ENCODE data around the gene CDCA7L.
"Not testable (repeated sequence)": the region's sequence is repeated elsewhere in the genome, so short reads cannot be mapped to it uniquely, and the experiment has no call there.

The CDCA7L gene

DNA sequence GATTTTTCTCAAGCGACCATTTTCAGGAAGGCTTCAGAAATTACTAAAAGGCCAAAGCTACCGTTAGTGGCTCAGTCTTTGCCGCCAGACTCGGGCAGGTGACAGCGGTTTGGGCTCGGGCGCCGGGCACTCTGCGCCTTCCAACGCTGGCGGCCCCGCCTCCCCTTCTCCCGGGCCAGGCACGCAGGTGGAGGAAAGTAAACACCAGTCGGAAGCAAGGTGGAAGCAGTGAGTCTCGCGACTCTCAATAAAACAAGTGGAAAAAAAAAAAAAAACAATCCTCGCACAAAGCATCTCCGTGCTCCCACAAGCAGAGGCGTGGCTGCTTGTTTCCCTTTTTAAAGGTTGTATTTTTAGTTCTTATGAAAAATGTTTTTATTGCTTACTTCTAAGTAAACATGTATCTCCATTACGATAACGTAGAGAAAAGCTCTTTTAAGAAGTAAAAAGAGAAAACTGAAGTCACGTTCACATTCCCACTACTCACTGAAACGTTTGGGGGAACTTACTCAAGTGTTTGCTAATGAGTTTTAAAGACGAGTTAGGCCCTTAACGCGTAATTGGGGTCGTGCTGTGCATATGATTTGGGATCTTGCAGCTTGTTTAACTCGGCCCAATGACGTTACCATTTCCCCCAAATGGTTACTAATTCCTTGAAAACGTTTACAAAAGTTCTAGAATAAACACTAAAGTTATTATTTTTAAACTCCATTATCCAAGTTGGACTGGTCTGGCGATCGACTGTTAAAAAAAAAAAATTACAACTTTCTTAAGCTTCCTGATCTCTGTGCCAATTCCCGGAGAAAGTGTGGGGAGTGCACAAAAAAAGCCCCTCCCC is 864 bp downstream of the CDCA7L start:
- DNase-seq (ENCODE audit: low spot score), result peak; percentile 25

- no peak for DNase-seq (ENCODE audit: low spot score)
Observed at GRCh38 chr7:21943436-21943835, 2.3 kb downstream of the CDCA7L start.

DNA sequence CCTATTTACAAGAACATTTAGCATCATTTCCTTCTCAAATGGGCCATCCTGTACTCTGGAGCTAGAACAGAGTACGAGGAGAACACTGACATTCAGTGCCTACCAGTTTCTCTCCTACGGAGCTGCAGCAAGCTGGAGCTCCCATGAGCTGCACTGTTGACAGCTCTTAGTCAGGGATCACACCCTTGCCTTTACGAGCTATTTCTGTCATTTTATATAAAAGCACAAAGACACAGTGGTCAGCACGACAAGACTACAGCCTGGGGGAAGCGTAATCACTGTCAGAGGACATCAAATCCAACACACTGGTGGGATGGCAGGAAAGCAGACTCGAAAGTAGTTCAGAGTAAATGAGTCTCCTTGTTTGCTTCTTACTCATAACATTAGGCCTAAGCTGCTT is 2.7 kb downstream of the CDCA7L start:
- DNase-seq (ENCODE audit: low spot score), result no peak

DNA sequence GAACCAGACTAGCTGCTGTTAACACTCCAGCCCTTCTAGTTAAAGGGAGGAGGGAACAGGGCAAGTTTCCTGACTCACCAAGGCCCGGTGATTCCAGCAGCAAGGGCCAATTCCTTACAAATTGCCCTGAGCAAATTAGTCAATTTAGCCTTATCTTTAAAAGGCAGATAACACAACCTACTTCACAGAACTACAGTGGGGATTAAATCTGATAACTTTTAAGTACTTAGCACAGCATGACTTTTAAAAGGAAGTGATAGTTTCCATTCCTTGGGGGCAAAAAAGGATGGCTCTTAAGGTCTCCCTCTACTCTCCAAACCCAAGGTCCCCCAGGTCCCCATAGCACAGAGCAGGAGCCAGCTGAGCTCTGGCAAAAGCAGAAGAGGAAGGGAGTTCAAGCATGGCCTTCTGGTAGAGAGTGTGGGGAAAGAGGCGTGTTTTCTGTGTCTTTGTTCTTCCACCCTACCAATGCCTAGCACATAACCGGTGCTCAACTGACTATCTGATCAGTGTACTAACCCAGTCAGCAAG is 4.0 kb downstream of the CDCA7L start:
- no peak for DNase-seq (ENCODE audit: low spot score)

DNA sequence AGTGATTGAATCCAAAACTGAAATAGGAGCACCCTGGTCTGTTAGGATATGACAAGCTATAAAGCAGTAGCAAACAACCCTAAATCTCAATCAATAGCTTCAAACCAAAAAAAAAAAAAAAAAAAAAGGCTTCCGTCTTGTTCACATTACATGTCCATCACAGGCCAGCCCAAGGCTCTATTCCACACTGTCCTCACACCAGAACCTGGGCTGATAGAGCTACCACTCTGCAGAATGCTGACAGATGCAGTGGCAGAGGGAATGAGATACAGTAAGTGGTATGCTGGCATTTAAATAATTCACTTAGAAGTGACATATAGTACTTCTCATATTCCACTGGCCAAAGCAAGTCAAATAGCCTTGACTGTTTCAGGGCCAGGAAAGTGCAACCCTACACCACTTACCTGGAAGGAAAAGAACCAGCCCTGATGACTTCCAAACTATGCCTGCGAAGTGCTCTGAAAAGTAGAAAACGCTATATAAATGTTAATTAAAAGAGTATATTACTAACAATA is 5.8 kb downstream of the CDCA7L start:
- no peak for DNase-seq (ENCODE audit: low spot score)

GRCh38 chr7:21939136-21939857 is 6.4 kb downstream of the CDCA7L start:
- no peak for DNase-seq (ENCODE audit: low spot score)

- DNase-seq (ENCODE audit: low spot score), result no peak
Observed at GRCh38 chr7:21938463-21938862, 7.2 kb downstream of the CDCA7L start.

DNA sequence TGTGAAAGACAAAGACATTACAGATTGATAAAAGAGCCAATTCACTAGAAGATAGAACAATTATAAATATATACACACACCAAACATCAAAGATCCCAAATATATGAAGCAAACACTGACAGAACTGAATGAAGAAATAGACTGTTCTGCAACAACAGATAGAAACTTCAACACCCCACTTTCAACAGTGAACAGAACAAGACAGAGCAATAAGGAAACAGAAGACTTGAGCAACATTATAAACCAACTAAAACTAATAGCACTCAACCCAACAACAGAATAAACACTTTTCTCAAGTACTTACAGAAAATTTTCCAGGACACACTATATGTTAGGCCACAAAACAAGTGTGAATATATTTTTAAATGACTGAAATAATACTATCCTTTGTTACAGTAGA is 10.9 kb downstream of the CDCA7L start:
- no peak for DNase-seq (ENCODE audit: low spot score)

GRCh38 chr7:21933293-21933692 is 12.4 kb downstream of the CDCA7L start:
- DNase-seq (ENCODE audit: low spot score), result not testable (repeated sequence)

GRCh38 chr7:21927693-21928092 is 18.0 kb downstream of the CDCA7L start:
- no peak for DNase-seq (ENCODE audit: low spot score)

DNA sequence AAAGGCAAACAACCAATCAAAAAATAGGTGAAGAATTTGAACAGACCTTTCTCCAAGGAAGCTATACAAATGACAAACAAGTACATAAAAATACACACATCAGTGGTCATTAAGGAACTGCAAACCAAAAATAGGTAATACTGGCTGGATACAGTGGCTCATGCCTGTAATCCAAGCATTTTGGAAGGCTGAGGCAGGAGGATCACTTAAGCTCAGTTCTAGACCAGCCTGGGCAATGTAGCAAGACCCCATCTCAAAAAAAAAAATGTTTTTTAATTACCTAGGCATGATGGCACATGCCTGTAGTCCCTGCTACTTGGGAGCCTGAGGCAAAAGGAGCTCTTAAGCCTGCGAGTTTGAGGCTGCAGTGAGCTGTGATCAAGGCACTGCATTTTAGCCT is 19.3 kb downstream of the CDCA7L start:
- DNase-seq (ENCODE audit: low spot score), result no peak

DNA sequence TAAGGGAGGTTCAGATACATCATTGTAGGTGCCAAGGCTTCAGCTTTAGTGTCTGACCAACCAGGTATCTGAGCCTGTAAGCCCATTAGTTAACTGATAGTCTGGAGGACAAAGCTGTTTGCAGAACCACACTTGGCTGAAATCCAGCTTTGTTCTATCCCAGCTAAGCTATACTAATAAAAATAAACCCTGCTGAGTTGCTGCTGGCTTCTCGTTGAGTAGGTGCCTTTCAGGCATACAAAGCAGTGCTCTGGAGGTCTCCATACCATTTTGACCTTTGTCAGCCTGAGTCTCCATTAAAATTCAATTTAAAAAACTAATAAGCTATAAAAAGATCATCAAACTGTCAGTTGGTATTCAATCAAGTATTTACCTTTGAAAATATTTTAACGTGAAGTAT is 22.0 kb downstream of the CDCA7L start:
- no peak for DNase-seq (ENCODE audit: low spot score)

GRCh38 chr7:21922605-21923004 is 23.1 kb downstream of the CDCA7L start:
- no peak for DNase-seq (ENCODE audit: low spot score)

- no peak for DNase-seq (ENCODE audit: low spot score)
Observed at GRCh38 chr7:21920936-21921335, 24.8 kb downstream of the CDCA7L start.

DNA sequence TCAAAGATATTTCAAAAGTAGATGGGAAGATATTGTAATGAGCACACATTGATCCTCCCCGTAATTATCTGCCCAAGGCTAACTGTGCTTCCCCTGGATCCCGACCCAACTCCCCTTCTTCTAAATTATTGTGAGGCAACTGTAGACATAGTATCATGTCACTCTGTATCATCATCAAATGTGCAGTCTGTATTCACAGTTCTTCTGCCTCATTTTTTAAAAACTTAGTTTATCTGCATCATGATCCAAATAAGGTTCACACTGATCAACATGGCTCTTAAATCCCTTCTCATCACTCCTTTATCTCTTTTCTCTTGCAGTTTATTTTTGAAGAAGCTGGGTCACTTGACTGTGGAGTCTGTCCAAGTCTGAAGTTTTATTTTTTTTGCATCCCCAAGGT is 27.5 kb downstream of the CDCA7L start:
- DNase-seq (ENCODE audit: low spot score), result no peak

DNA sequence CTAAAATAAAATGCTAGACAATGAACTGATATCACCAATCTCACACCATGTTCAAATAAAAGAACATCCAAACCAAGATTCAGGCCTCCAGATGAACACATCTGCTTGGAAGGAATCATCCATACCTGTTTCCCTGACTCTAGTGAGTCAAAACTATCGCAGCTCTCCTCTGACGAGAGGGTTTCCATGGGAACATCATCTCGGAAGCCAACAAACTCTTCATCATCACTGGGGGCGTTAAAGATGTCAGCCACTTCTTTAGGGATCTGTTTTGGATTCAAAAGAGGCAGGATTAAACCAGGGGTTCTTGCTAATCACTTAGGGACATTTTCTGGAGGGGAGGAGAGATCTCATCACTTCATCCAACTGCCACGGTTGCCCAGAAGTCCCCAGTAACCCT is 29.1 kb downstream of the CDCA7L start:
- DNase-seq (ENCODE audit: low spot score), result no peak

- no peak for DNase-seq (ENCODE audit: low spot score)
Observed at GRCh38 chr7:21916176-21916575, 29.5 kb downstream of the CDCA7L start.

DNA sequence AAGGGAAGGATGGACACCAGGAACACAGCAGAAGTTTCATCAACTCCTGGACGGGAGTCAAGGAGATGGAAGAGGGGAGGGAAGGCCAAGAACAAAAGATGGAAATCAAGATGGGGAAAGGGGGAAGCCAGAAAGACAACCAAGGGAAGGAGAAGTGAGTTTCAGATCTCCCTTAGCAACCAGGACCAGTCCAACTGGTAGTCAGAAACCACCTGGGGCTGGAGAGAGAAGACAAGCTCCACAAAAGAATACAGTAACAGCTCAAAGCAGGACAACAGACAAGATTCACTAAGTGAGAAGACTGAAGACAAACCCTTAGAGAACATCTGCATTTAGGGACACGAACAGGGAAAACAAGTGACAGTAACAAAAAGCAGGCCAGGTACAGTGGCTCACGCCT is 30.6 kb downstream of the CDCA7L start:
- no peak for DNase-seq (ENCODE audit: low spot score)

DNA sequence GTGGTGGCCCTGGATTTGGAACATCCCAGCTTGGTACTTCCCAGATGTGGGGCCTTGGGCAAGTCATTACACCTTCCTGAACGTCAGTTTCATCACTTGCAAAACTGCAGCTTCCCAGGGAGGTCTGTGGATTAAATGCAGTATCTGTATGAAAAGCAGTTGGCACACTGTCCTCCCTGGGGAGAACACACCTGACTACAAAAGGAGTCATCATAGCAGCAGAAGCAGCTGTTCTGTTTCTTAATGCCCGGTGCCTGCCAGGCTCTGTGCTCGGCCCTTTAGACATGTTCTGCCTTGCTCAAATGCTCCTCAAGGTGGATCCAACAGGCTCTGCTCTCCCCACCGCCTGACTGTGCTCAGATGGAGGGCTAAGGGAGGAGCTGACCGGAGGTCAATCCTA is 31.0 kb downstream of the CDCA7L start:
- no peak for DNase-seq (ENCODE audit: low spot score)

GRCh38 chr7:21912931-21913780 is 32.5 kb downstream of the CDCA7L start:
- no peak for DNase-seq (ENCODE audit: low spot score)

DNA sequence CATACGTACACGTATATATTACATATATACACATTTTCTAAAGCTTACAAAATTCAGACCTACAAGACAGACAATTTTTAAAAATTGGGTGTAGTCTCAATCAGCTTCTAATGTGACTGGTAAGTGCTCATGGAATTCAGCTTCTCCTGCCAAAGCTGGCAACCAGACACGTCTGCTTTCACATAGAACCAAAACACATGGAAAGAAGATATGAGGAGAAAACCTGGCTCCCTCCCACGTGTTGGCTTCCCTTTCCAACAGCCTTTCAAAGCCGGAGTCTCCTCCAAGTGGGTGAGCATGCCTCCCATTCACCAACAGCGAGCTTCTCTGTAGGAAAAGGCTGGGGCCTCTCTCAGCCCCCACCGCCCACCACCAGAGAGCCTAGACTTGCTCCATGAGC is 33.4 kb downstream of the CDCA7L start:
- DNase-seq (ENCODE audit: low spot score), result no peak

- no peak for DNase-seq (ENCODE audit: low spot score)
Observed at GRCh38 chr7:21911341-21911875, 34.3 kb downstream of the CDCA7L start.
